Middle frontal gyrus (tissue), 1 donor: ENCODE results near the gene UTP4.

Experiments used
- DNase-seq: peaks from one replicate; pipeline ENCODE4 v3.0.0-alpha.2; 2015; ENCODE audit warnings: low spot score; ENCODE audit errors: extremely low spot score

Gene UTP4

GRCh38 chr16:69132424-69133252 is at the start of gene UTP4, which contains the start of gene CHTF8:
Gene UTP4 (plus strand): TSS chr16:69132649. CDS start chr16:69133460, 811 bp downstream.
Gene CHTF8 (minus strand): TSS chr16:69132588. CDS start chr16:69121458, 11,130 bp downstream.
- DNase-seq, result peak; percentile 80

- no peak for DNase-seq
Measured at GRCh38 chr16:69083306-69083941, 49.0 kb upstream of the UTP4 start.

- no peak for DNase-seq
Measured at GRCh38 chr16:69084289-69084688, 48.2 kb upstream of the UTP4 start.

GRCh38 chr16:69085032-69085695 is 47.3 kb upstream of the UTP4 start:
- DNase-seq, result no peak

GRCh38 chr16:69087161-69087581 is 45.3 kb upstream of the UTP4 start:
- no peak for DNase-seq

GRCh38 chr16:69088684-69089083 is 43.8 kb upstream of the UTP4 start:
- no peak for DNase-seq

GRCh38 chr16:69089091-69089910 is 43.1 kb upstream of the UTP4 start:
- no peak for DNase-seq

GRCh38 chr16:69093974-69094373 is 38.5 kb upstream of the UTP4 start:
- no peak for DNase-seq

GRCh38 chr16:69094501-69094900 is 37.9 kb upstream of the UTP4 start:
- DNase-seq, result no peak

- DNase-seq, result no peak
Measured at GRCh38 chr16:69095193-69095592, 37.3 kb upstream of the UTP4 start.

- DNase-seq, result no peak
Measured at GRCh38 chr16:69100071-69100691, 32.3 kb upstream of the UTP4 start.

- DNase-seq, result peak; percentile 18
Measured at GRCh38 chr16:69105501-69106361, 26.7 kb upstream of the UTP4 start, which contains the start of gene HAS3. Gene HAS3 (plus strand): TSS chr16:69105653. CDS start chr16:69109396, 3,743 bp downstream.

GRCh38 chr16:69106491-69107315 is 25.7 kb upstream of the UTP4 start:
- no peak for DNase-seq

- DNase-seq, result no peak
Measured at GRCh38 chr16:69107316-69107962, 25.0 kb upstream of the UTP4 start.

- DNase-seq, result no peak
Measured at GRCh38 chr16:69108064-69108904, 24.2 kb upstream of the UTP4 start.

GRCh38 chr16:69108905-69109252 is 23.6 kb upstream of the UTP4 start:
- no peak for DNase-seq

- DNase-seq, result no peak
Measured at GRCh38 chr16:69109486-69110270, 22.8 kb upstream of the UTP4 start.
